Activated T-cell treated with anti-CD3 and anti-CD28 coated beads, Interleukin-2, amount 50 U/mL, for 4 hours (primary cell): ENCODE results near the gene LILRA2. TPM values are rescaled to one million over a fixed set of nuclear protein-coding genes. Genes with fewer than 3 reads are reported as not detected.
"Not testable (repeated sequence)": the region's sequence is repeated elsewhere in the genome, so short reads cannot be mapped to it uniquely, and the experiment has no call there.

ENCODE experiments used
- ATAC-seq, 2 donors: fragments of 200-7000 bp; cut with Tn5 transposase; one replicate each; pipeline ENCODE4 v1.10.0; 2021
- DNase-seq: peaks from one replicate; pipeline ENCODE4 v3.0.0-alpha.2; 2020
- H3K27me3 Mint-ChIP-seq: one replicate; pipeline ENCODE4 v1.8.0; 2021; ENCODE audit warnings: low read depth, mixed read lengths
- H3K36me3 Mint-ChIP-seq: one replicate; pipeline ENCODE4 v1.8.0; 2022; ENCODE audit warnings: mixed read lengths; ENCODE audit not compliant: insufficient read depth
- H3K4me1 Mint-ChIP-seq: one replicate; pipeline ENCODE4 v1.8.0; 2021; ENCODE audit warnings: low read depth, mixed read lengths
- H3K4me3 Mint-ChIP-seq: one replicate; pipeline ENCODE4 v1.8.0; 2021; ENCODE audit warnings: mild to moderate bottlenecking, moderate library complexity, mixed read lengths
- H3K9me3 Mint-ChIP-seq: one replicate; pipeline ENCODE4 v1.8.0; 2021; ENCODE audit warnings: mixed read lengths
- total RNA-seq, 3 donors: library from RNA; stranded (reverse); gene quantifications; one replicate each; pipeline ENCODE4 v1.2.1, GENCODE V29; 2021

Gene LILRA2
- total RNA-seq, 3 donors from 2014 or later = not detected

GRCh38 chr19:54632517-54632916 is 58.9 kb downstream of the LILRA2 start:
- not testable (repeated sequence) for ATAC-seq, H3K36me3 Mint-ChIP-seq, H3K4me1 Mint-ChIP-seq, H3K4me3 Mint-ChIP-seq, DNase-seq, H3K9me3 Mint-ChIP-seq
- peaks cover 44% of the 10 kb centered on the region for H3K27me3 Mint-ChIP-seq

- Mint-ChIP-seq H3K4me3 (no peak overlapping the region), H3K27me3 (peaks cover 36% of the 10 kb centered on the region), H3K36me3 (no peaks in the 10 kb centered on the region), H3K9me3 (no peaks in the 10 kb centered on the region), H3K4me1 (peaks cover 4% of the 10 kb centered on the region)
- DNase-seq (no peak), ATAC-seq (no peak)
Observed at GRCh38 chr19:54633401-54633800, 59.8 kb downstream of the LILRA2 start.

GRCh38 chr19:54636081-54636480 is 62.5 kb downstream of the LILRA2 start:
- not testable (repeated sequence) for DNase-seq, H3K4me3 Mint-ChIP-seq, H3K36me3 Mint-ChIP-seq, H3K4me1 Mint-ChIP-seq, ATAC-seq, H3K9me3 Mint-ChIP-seq
- H3K27me3 Mint-ChIP-seq = peaks cover 18% of the 10 kb centered on the region

- H3K36me3 Mint-ChIP-seq = no peaks in the 10 kb centered on the region
- no peaks in the 10 kb centered on the region for H3K4me1 Mint-ChIP-seq
- no peaks in the 10 kb centered on the region for H3K9me3 Mint-ChIP-seq
- peaks cover 9% of the 10 kb centered on the region for H3K27me3 Mint-ChIP-seq
- H3K4me3 Mint-ChIP-seq = no peak overlapping the region
- no peak for DNase-seq
- ATAC-seq = no peak
Observed at GRCh38 chr19:54638683-54639082, 65.1 kb downstream of the LILRA2 start.

Other genes starting within 250 kb of the LILRA2 start
- gene LILRA4, start 234.6 kb upstream of the LILRA2 start, total RNA-seq = not detected
- gene LAIR1, start 208.9 kb upstream of the LILRA2 start, total RNA-seq = 1 to 10 TPM; 4.7 to 6.1 (median 5.5) TPM
- gene TTYH1, start 158.3 kb upstream of the LILRA2 start, total RNA-seq = under 1 TPM in 1 of 3 donors, not detected in 2; 0.46 TPM
- gene LENG8, start 124.6 kb upstream of the LILRA2 start, total RNA-seq = 100 to 1,000 TPM; 138 to 157 (median 145) TPM
- gene LENG9, start 110.0 kb upstream of the LILRA2 start, total RNA-seq = 1 to 10 TPM; 4.8 to 5.4 (median 5.2) TPM
- under 1 TPM in 1 of 3 donors, not detected in 2; 0.30 TPM for gene CDC42EP5, start 100.5 kb upstream of the LILRA2 start, total RNA-seq
- under 1 TPM; 0.35 to 0.76 (median 0.58) TPM for gene LAIR2, start 71.0 kb upstream of the LILRA2 start, total RNA-seq
- not detected for gene LILRA1, start 19.8 kb downstream of the LILRA2 start, total RNA-seq
- 1 to 10 TPM in 1 of 3 donors, under 1 TPM in 2; 0.37 to 1.1 (median 0.83) TPM for gene LILRB1, start 56.7 kb downstream of the LILRA2 start, total RNA-seq
- under 1 TPM in 1 of 3 donors, not detected in 2; 0.22 TPM for gene LILRB4, start 89.2 kb downstream of the LILRA2 start, total RNA-seq
- not detected for gene KIR3DL3, start 150.7 kb downstream of the LILRA2 start, total RNA-seq
- gene KIR2DL3, start 164.7 kb downstream of the LILRA2 start, total RNA-seq = under 1 TPM in 1 of 3 donors, not detected in 2; 0.37 TPM
- gene KIR2DL1, start 196.0 kb downstream of the LILRA2 start, total RNA-seq = not detected
- gene KIR2DL4, start 229.8 kb downstream of the LILRA2 start, total RNA-seq = not detected
- gene KIR3DL1, start 242.7 kb downstream of the LILRA2 start, total RNA-seq = under 1 TPM in 2 of 3 donors, not detected in 1; 0.13 to 0.14 TPM